WTC11 (cell line): ENCODE results near the gene CTNNA1.
"Not testable (repeated sequence)": the region's sequence is repeated elsewhere in the genome, so short reads cannot be mapped to it uniquely, and the experiment has no call there.

ENCODE experiments used
- FOXJ3 ChIP-seq: sonication (generic); formaldehyde crosslinking; IDR thresholded peaks from 2 replicates; pipeline ENCODE4 v1.9.0; 2021; ENCODE audit warnings: missing genetic modification reagents, mild to moderate bottlenecking, borderline replicate concordance
- NR1H2 ChIP-seq: sonication (generic); formaldehyde crosslinking; IDR thresholded peaks from 2 replicates; pipeline ENCODE4 v1.9.0; 2021; ENCODE audit warnings: mild to moderate bottlenecking, moderate library complexity, missing genetic modification reagents
- NR3C1 ChIP-seq: sonication (generic); formaldehyde crosslinking; conservative IDR thresholded peaks from 2 replicates; pipeline ENCODE4 v1.8.1; 2023; ENCODE audit warnings: low read depth, mild to moderate bottlenecking, missing genetic modification reagents
- TF ChIP-seq, protein P1 (sequence below): fragments of 200-600 bp; IDR thresholded peaks from 2 replicates; pipeline ENCODE4 v1.8.0; 2022; ENCODE audit warnings: antibody characterized with exemption
- TF ChIP-seq, protein P2 (sequence below): sonication (generic); formaldehyde crosslinking; IDR thresholded peaks from 2 replicates; pipeline ENCODE4 v1.8.0; 2022; ENCODE audit warnings: mild to moderate bottlenecking, missing genetic modification reagents

DNA sequence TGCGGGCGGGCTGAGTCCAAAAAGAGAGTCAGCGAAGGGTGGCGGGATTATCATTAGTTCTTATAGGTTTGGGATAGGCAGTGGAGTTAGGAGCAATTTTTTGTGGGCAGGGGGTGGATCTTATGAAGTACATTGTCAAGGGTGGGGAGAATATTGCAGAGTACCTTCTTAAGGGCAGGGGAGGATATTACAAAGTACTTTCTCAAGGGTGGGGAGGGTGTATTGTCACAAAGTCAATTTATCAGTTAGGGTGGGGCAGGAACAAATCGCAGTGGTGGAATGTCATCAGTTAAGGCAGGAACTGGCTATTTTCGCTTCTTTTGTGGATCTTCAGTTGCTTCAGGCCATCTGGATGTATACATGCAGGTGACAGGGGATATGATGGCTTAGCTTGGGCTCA, 81.6 kb downstream of the CTNNA1 start:
- TF ChIP-seq, protein P1, sequence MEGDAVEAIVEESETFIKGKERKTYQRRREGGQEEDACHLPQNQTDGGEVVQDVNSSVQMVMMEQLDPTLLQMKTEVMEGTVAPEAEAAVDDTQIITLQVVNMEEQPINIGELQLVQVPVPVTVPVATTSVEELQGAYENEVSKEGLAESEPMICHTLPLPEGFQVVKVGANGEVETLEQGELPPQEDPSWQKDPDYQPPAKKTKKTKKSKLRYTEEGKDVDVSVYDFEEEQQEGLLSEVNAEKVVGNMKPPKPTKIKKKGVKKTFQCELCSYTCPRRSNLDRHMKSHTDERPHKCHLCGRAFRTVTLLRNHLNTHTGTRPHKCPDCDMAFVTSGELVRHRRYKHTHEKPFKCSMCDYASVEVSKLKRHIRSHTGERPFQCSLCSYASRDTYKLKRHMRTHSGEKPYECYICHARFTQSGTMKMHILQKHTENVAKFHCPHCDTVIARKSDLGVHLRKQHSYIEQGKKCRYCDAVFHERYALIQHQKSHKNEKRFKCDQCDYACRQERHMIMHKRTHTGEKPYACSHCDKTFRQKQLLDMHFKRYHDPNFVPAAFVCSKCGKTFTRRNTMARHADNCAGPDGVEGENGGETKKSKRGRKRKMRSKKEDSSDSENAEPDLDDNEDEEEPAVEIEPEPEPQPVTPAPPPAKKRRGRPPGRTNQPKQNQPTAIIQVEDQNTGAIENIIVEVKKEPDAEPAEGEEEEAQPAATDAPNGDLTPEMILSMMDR: not testable (repeated sequence)
- not testable (repeated sequence) for TF ChIP-seq NR3C1; NR1H2; FOXJ3 (CRISPR knock-in tag)
- TF ChIP-seq, protein P2, sequence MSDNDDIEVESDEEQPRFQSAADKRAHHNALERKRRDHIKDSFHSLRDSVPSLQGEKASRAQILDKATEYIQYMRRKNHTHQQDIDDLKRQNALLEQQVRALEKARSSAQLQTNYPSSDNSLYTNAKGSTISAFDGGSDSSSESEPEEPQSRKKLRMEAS (CRISPR knock-in tag): not testable (repeated sequence)
